Spinal cord (tissue), 10 donors: ENCODE data around the gene VWCE. TPM values are rescaled to one million over a fixed set of nuclear protein-coding genes. Genes with fewer than 3 reads are reported as not detected.

Experiments
- DNase-seq, 6 donors: peaks; one replicate each; pipeline versions ENCODE4 v3.0.0 to v3.0.0-alpha.2; 2013 to 2015; ENCODE audit warnings: low spot score in 6 of 6, low read depth in 4 of 6
- H3K27ac ChIP-seq: one replicate; pipeline ENCODE4 v1.5.1; 2013; ENCODE audit warnings: low read depth, low read length, control low read depth
- H3K27me3 ChIP-seq: one replicate; pipeline ENCODE4 v1.6.1; 2013; ENCODE audit warnings: low read length; ENCODE audit not compliant: control insufficient read depth, insufficient read depth
- H3K36me3 ChIP-seq: one replicate; pipeline ENCODE4 v1.6.1; 2013; ENCODE audit warnings: low read length; ENCODE audit not compliant: control insufficient read depth, insufficient read depth
- H3K4me1 ChIP-seq: one replicate; pipeline ENCODE4 v1.6.1; 2013; ENCODE audit warnings: low read length; ENCODE audit not compliant: control insufficient read depth, insufficient read depth
- H3K4me3 ChIP-seq: one replicate; pipeline ENCODE4 v1.5.1; 2013; ENCODE audit warnings: low read depth, low read length, control low read depth
- H3K9me3 ChIP-seq: one replicate; pipeline ENCODE4 v1.6.1; 2013; ENCODE audit warnings: low read length; ENCODE audit not compliant: control insufficient read depth, insufficient read depth
- WGBS: methylation state at CpG from one replicate; pipeline ENCODE4 v1.1.5; 2013; ENCODE audit warnings: missing lambda C conversion rate; ENCODE audit not compliant: insufficient coverage; 5-methylcytosine and 5-hydroxymethylcytosine counted together
- polyA plus RNA-seq, 2 donors: library from polyadenylated mRNA; unstranded; fragments of 120-200 nt; gene quantifications; one replicate each; pipeline ENCODE4 v1.2.1, GENCODE V29; 2013; ENCODE audit not compliant: insufficient read length in 2 of 2
- total RNA-seq, 2 donors: library from RNA; depleted of rRNA in 1 of 2; stranded (reverse); fragments of 120-200 nt in 1 of 2; fragments of >200 nt in 1 of 2; gene quantifications; one replicate each; pipeline versions ENCODE4 v1.2.3 to v1.2.4, GENCODE V29; 2013 to 2014
- donor health status: healthy.

Gene VWCE
- total and polyA plus RNA-seq, 4 donors: 1.5 to 10.7 (median 3.8) TPM

- H3K36me3 ChIP-seq: peaks cover 50% of the 10 kb centered on the region
Measured at GRCh38 chr11:61275191-61275590, 19.9 kb downstream of the VWCE start.

DNA sequence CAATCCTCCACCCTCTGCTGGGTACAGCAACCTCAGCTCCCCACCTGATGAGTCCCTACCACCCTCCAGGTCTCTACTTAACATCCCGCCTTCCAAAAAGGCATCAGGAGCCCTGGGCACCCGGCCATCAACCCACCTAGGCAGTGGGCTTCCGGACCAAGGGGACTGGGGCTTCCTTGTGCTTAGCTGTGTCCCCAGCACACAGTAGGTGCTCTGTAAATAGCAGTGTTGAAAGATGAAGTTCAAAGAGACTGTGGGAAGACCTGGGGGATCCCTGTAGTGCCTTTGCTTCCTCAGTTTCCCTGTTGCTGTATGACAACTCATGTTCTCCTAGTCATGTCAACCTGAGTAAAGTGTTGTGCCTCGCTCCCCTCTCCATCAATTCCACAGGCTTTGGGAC lies 21.0 kb downstream of the VWCE start:
- Histone ChIP-seq H3K27me3 (no peaks in the 10 kb centered on the region), H3K4me3 (no peak overlapping the region), H3K27ac (no peak overlapping the region), H3K36me3 (peaks cover 46% of the 10 kb centered on the region), H3K9me3 (no peaks in the 10 kb centered on the region), H3K4me1 (peaks cover 21% of the 10 kb centered on the region)
- 98% methylated on average over 4 of the region's 4 CpGs for WGBS
- DNase-seq: no peak

More at GRCh38 chr11:61275191-61275590, 19.9 kb downstream of the VWCE start:
- no peak overlapping the region for H3K4me3 ChIP-seq
- 100% methylated on average over 2 of the region's 4 CpGs for WGBS
- no peak overlapping the region for H3K27ac ChIP-seq
- no peaks in the 10 kb centered on the region for H3K27me3 ChIP-seq
- no peak for DNase-seq
- peaks cover 21% of the 10 kb centered on the region for H3K4me1 ChIP-seq
- H3K9me3 ChIP-seq: no peaks in the 10 kb centered on the region

GRCh38 chr11:61273178-61274078 lies 21.7 kb downstream of the VWCE start:
- DNase-seq: peak in 2 of 6 donors; percentile 33 to 79
- H3K4me1 ChIP-seq: peaks cover 21% of the 10 kb centered on the region

DNA sequence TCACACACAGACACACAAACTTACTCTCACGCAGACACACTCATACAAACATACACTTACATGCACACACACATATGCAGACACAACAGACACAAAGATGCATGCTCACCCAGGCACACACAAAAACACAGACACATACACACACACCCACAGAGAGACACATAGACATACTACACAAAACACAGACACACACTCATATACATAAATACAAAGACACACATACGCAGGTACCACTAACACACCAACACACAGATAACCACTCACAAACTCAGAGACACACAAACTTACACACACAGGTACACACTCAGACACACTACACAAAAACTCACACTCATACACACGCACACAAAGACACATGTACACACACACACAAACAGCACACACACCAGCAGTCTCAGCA lies 22.4 kb downstream of the VWCE start:
- Histone ChIP-seq H3K36me3 (peaks cover 50% of the 10 kb centered on the region), H3K4me3 (no peak overlapping the region), H3K4me1 (peaks cover 18% of the 10 kb centered on the region), H3K27me3 (no peaks in the 10 kb centered on the region), H3K9me3 (no peaks in the 10 kb centered on the region), H3K27ac (no peak overlapping the region)
- 100% methylated on average over 3 of the region's 3 CpGs for WGBS
- no peak for DNase-seq

More at GRCh38 chr11:61273178-61274078, 21.7 kb downstream of the VWCE start:
- peaks cover 50% of the 10 kb centered on the region for H3K36me3 ChIP-seq
- H3K4me3 ChIP-seq: no peak overlapping the region
- no peaks in the 10 kb centered on the region for H3K27me3 ChIP-seq
- H3K9me3 ChIP-seq: no peaks in the 10 kb centered on the region
- 67% methylated on average over 15 of the region's 16 CpGs for WGBS
- no peak overlapping the region for H3K27ac ChIP-seq

DNA sequence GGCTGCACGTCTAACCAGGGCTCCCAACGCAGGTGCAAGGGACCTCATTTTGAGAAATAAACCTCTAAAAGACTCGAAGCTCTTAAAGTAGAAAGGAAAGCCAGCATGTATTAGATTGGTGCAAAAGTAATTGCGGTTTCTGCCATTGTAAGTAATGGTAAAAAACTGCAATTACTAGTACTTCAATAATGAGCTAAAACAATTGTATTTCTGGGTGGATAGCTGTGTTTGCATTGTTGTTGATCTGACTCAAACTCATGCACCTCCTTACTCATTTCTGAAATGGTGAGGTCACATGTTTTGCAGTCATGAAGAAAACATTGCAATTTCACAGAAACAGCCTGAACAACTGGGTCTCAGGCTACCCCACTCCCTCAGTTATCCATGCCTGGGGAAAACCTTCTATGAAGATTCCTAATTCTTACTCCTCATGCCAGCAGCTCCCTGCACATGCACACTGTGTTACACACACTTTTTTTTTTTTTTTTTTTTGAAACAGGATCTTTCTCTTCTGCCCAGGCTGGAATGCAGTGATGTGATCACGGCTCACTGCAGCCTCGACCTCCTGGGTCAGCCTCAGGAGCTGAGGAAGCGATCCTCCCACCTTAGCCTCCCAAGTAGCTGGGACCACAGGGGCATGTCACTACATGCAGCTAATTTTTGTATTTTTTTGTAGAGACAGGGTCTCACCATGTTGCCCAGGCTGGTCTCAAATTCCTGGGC lies 24.6 kb downstream of the VWCE start:
- peaks cover 41% of the 10 kb centered on the region for H3K36me3 ChIP-seq
- H3K27ac ChIP-seq: no peak overlapping the region
- no peaks in the 10 kb centered on the region for H3K9me3 ChIP-seq
- 97% methylated on average over 3 of the region's 7 CpGs for WGBS
- H3K4me1 ChIP-seq: peaks cover 13% of the 10 kb centered on the region
- no peak overlapping the region for H3K4me3 ChIP-seq
- H3K27me3 ChIP-seq: no peaks in the 10 kb centered on the region
- DNase-seq: no peak

- peaks cover 8% of the 10 kb centered on the region for H3K4me1 ChIP-seq
- H3K4me3 ChIP-seq: no peak overlapping the region
- no peaks in the 10 kb centered on the region for H3K9me3 ChIP-seq
- H3K27ac ChIP-seq: no peak overlapping the region
- H3K36me3 ChIP-seq: peaks cover 43% of the 10 kb centered on the region
- whole genome bisulfite sequencing: 95% methylated on average over 12 of the region's 15 CpGs
- H3K27me3 ChIP-seq: no peaks in the 10 kb centered on the region
- no peak for DNase-seq
Measured at GRCh38 chr11:61268588-61269250, 26.4 kb downstream of the VWCE start.

DNA sequence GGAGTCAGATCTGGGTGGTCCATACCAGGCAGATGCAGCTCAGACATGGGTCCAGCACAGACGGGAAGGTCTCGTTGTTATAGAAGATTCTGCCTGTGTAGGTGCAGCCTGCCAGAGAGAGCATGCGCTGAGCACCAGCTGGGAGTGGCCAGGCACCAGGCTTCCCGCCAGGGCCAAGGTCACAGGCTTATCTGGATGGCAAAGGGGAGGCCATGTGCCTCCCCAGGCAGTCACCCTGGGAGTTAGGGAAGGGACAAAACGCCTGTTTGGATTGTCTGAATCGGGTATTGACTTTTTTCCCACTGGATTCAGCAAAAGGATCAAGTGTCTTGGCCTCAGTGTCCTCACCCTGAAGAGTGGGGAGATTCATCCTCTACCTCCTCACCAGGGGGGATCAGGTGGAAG lies 27.7 kb downstream of the VWCE start:
- Histone ChIP-seq H3K27ac (no peak overlapping the region), H3K9me3 (no peaks in the 10 kb centered on the region), H3K27me3 (no peaks in the 10 kb centered on the region), H3K4me3 (no peak overlapping the region), H3K4me1 (no peaks in the 10 kb centered on the region), H3K36me3 (peaks cover 33% of the 10 kb centered on the region)
- no peak for DNase-seq
- WGBS: 84% methylated on average over 4 of the region's 6 CpGs

DNA sequence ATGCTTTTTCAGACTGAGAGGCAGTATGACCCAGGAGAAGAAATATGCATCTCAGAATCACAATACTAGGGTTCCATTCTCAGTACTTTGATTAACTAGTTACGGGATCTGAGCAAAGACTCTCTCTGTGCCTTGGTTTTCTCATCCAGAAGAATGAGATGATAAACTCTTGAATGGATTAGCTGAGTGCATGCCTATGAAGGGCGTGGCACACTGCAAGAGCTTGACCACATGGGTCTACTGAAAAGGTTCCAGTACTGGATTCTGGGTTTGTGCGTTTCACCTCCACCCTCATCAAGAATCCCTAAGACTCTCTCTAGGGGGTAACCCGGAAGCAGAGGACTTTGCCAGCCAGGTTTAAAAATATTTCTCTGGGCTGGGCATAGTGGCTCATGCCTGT lies 28.5 kb downstream of the VWCE start:
- 75% methylated on average over 2 of the region's 4 CpGs for WGBS
- no peaks in the 10 kb centered on the region for H3K9me3 ChIP-seq
- peaks cover 31% of the 10 kb centered on the region for H3K36me3 ChIP-seq
- H3K27ac ChIP-seq: no peak overlapping the region
- no peak for DNase-seq
- no peak overlapping the region for H3K4me3 ChIP-seq
- H3K27me3 ChIP-seq: no peaks in the 10 kb centered on the region
- H3K4me1 ChIP-seq: no peaks in the 10 kb centered on the region

DNA sequence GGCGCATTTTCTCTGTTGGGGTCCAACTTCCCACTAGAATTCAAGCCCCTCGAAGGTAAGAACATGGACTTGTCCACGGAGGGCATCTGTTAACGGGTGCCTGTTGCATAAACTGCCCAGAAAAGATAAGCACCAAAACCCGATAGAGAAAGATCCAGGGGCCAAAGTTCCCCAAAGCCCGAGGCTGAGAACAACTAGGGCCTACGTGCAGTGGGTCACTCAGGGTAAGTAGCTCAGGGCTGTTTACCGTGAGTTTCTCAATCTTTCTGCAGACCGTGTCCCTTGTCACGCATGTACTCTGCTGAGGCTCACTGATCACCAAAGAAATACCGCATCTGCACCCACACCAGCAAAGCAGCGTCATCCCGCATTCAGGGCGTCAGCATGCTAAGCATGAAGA lies 29.8 kb downstream of the VWCE start:
- Histone ChIP-seq H3K9me3 (no peaks in the 10 kb centered on the region), H3K27me3 (no peaks in the 10 kb centered on the region), H3K4me1 (no peaks in the 10 kb centered on the region), H3K27ac (no peak overlapping the region), H3K36me3 (peaks cover 24% of the 10 kb centered on the region), H3K4me3 (no peak overlapping the region)
- WGBS: 93% methylated on average over 13 of the region's 14 CpGs
- no peak for DNase-seq
